ENCODE data around the gene FAM200C.

GRCh38 chr5:160399402-160400353 is at the start of gene FAM200C:
- TF ChIP-seq CTCF (conservative IDR thresholded peaks at IDR 0.05) = no peak
- TF ChIP-seq EZH2 (IDR thresholded peaks at IDR 0.05; ENCODE audit: low read depth) = no peak

Data from PC-9 (cell line).